H9 (cell line): Measurements from ENCODE around the gene PRKCB. TPM values are rescaled to one million over a fixed set of nuclear protein-coding genes. Genes with fewer than 3 reads are reported as not detected.

ENCODE experiments used
- DNase-seq: peaks from one replicate; pipeline ENCODE4 v3.0.0-alpha.2; 2017
- H2AFZ ChIP-seq: one replicate; pipeline ENCODE4 v1.6.1; 2013; ENCODE audit warnings: mild to moderate bottlenecking, low read length, control low read depth, moderate library complexity
- H2AK5ac ChIP-seq: 2 replicates; pipeline ENCODE4 v1.6.1; 2013; ENCODE audit warnings: low read length, control low read depth, mixed read lengths; ENCODE audit not compliant: insufficient read length
- H2BK120ac ChIP-seq: one replicate; pipeline ENCODE4 v1.6.1; 2013; ENCODE audit warnings: low read depth, mild to moderate bottlenecking, low read length, control low read depth, inconsistent platforms; ENCODE audit not compliant: poor library complexity, severe bottlenecking
- H2BK12ac ChIP-seq: 2 replicates; pipeline ENCODE4 v1.6.1; 2013; ENCODE audit warnings: low read length, control low read depth, mixed read lengths, low read depth; ENCODE audit not compliant: insufficient read length
- H2BK15ac ChIP-seq: 2 replicates; pipeline ENCODE4 v1.6.1; 2013; ENCODE audit warnings: low read depth, low read length, control low read depth
- H2BK20ac ChIP-seq: one replicate; pipeline ENCODE4 v1.6.1; 2013; ENCODE audit warnings: low read depth, mild to moderate bottlenecking, low read length, control low read depth, inconsistent platforms; ENCODE audit not compliant: poor library complexity, severe bottlenecking
- H2BK5ac ChIP-seq: 2 replicates; pipeline ENCODE4 v1.6.1; 2013; ENCODE audit warnings: low read length, control low read depth, mixed read lengths; ENCODE audit not compliant: insufficient read length
- H3K14ac ChIP-seq: 2 replicates; pipeline ENCODE4 v1.6.1; 2013; ENCODE audit warnings: low read length, control low read depth; ENCODE audit not compliant: insufficient read depth
- H3K18ac ChIP-seq: 2 replicates; pipeline ENCODE4 v1.6.1; 2013; ENCODE audit warnings: low read depth, mild to moderate bottlenecking, mixed read lengths, low read length, control low read depth; ENCODE audit not compliant: insufficient read length
- H3K23ac ChIP-seq: 2 replicates; pipeline ENCODE4 v1.6.1; 2013; ENCODE audit warnings: low read length, control low read depth, mixed read lengths, low read depth; ENCODE audit not compliant: insufficient read length
- H3K23me2 ChIP-seq: 2 replicates; pipeline ENCODE4 v1.6.1; 2013; ENCODE audit warnings: low read depth, mild to moderate bottlenecking, mixed read lengths, low read length, control low read depth; ENCODE audit not compliant: insufficient read length, poor library complexity, severe bottlenecking
- H3K27ac ChIP-seq: 2 replicates; pipeline ENCODE4 v1.5.1; 2013; ENCODE audit warnings: low read length, control low read depth, mixed read lengths, low read depth; ENCODE audit not compliant: insufficient read length
- H3K27me3 ChIP-seq: 2 replicates; pipeline ENCODE4 v1.6.1; 2013; ENCODE audit warnings: low read length, control low read depth, inconsistent platforms; ENCODE audit not compliant: insufficient read depth
- H3K4ac ChIP-seq: 2 replicates; pipeline ENCODE4 v1.6.1; 2013; ENCODE audit warnings: low read depth, mild to moderate bottlenecking, control low read depth, inconsistent platforms, low read length, moderate library complexity
- H3K4me1 ChIP-seq: 2 replicates; pipeline ENCODE4 v1.6.1; 2013; ENCODE audit warnings: low read length, control low read depth, inconsistent platforms; ENCODE audit not compliant: insufficient read depth
- H3K4me2 ChIP-seq: 2 replicates; pipeline ENCODE4 v1.6.1; 2013; ENCODE audit warnings: low read length, control low read depth, mixed read lengths; ENCODE audit not compliant: insufficient read length, insufficient read depth
- H3K56ac ChIP-seq: 2 replicates; pipeline ENCODE4 v1.6.1; 2013; ENCODE audit warnings: low read depth, mild to moderate bottlenecking, mixed read lengths, low read length, control low read depth; ENCODE audit not compliant: insufficient read length
- H3K79me1 ChIP-seq: 2 replicates; pipeline ENCODE4 v1.6.1; 2013; ENCODE audit warnings: low read depth, mild to moderate bottlenecking, moderate library complexity, low read length, control low read depth, inconsistent platforms; ENCODE audit not compliant: insufficient read depth, poor library complexity, severe bottlenecking
- H3K79me2 ChIP-seq: 2 replicates; pipeline ENCODE4 v1.6.1; 2013; ENCODE audit warnings: low read length, control low read depth, inconsistent platforms; ENCODE audit not compliant: insufficient read depth
- H3K9ac ChIP-seq: 2 replicates; pipeline ENCODE4 v1.6.1; 2013; ENCODE audit warnings: low read length, control low read depth, mixed read lengths; ENCODE audit not compliant: insufficient read length; ENCODE audit errors: extremely low read depth
- H3K9me3 ChIP-seq: one replicate; pipeline ENCODE4 v1.6.1; 2013; ENCODE audit warnings: low read depth, low read length, inconsistent platforms; ENCODE audit not compliant: control insufficient read depth
- H3T11ph ChIP-seq: one replicate; pipeline ENCODE4 v1.6.1; 2013; ENCODE audit warnings: mild to moderate bottlenecking, low read length, control low read depth, inconsistent platforms
- H4K20me1 ChIP-seq: one replicate; pipeline ENCODE4 v1.6.1; 2013; ENCODE audit not compliant: control insufficient read depth, insufficient read length, insufficient read depth
- H4K5ac ChIP-seq: 2 replicates; pipeline ENCODE4 v1.6.1; 2013; ENCODE audit warnings: low read depth, mild to moderate bottlenecking, mixed read lengths, low read length, control low read depth; ENCODE audit not compliant: insufficient read length
- H4K8ac ChIP-seq: replicated peaks from 2 replicates; pipeline ENCODE4 v1.6.1; 2013; ENCODE audit warnings: low read length, control low read depth, mixed read lengths, low read depth; ENCODE audit not compliant: insufficient read length
- H4K91ac ChIP-seq: 2 replicates; pipeline ENCODE4 v1.6.1; 2013; ENCODE audit warnings: low read depth, mild to moderate bottlenecking, moderate library complexity, mixed read lengths, low read length, control low read depth; ENCODE audit not compliant: insufficient read length
- H3K27ac Mint-ChIP-seq, 3 experiments: 2 replicates in 2 of 3; 3 replicates in 1 of 3; pipeline ENCODE4 v1.8.0; 2020 to 2021; ENCODE audit warnings: mixed read lengths in 3 of 3, mild to moderate bottlenecking in 1 of 3, moderate library complexity in 1 of 3
- H3K27me3 Mint-ChIP-seq: 2 replicates; pipeline ENCODE4 v1.8.0; 2021; ENCODE audit warnings: low read depth, mild to moderate bottlenecking, moderate library complexity, mixed read lengths
- H3K36me3 Mint-ChIP-seq, 3 experiments: 2 replicates in 2 of 3; 3 replicates in 1 of 3; pipeline ENCODE4 v1.8.0; 2020 to 2021; ENCODE audit warnings: low read depth in 3 of 3, mixed read lengths in 3 of 3; ENCODE audit not compliant: insufficient read depth in 1 of 3
- H3K4me1 Mint-ChIP-seq, 2 experiments: 2 replicates each; pipeline ENCODE4 v1.8.0; 2020; ENCODE audit warnings: mixed read lengths in 2 of 2
- H3K4me3 Mint-ChIP-seq, 2 experiments: 2 replicates in 1 of 2; 3 replicates in 1 of 2; pipeline ENCODE4 v1.8.0; 2020 to 2021; ENCODE audit warnings: mild to moderate bottlenecking in 2 of 2, mixed read lengths in 2 of 2, moderate library complexity in 1 of 2
- H3K9me3 Mint-ChIP-seq, 2 experiments: 2 replicates in 1 of 2; 3 replicates in 1 of 2; pipeline ENCODE4 v1.8.0; 2020; ENCODE audit warnings: mild to moderate bottlenecking in 2 of 2, mixed read lengths in 2 of 2, moderate library complexity in 1 of 2
- WGBS: extraction: QIAGEN DNeasy Blood & Tissue Kit; methylation state at CpG from one replicate; pipeline ENCODE4 v1.1.7; 2013; ENCODE audit warnings: missing lambda C conversion rate, low lambda C conversion rate, mixed read lengths; ENCODE audit not compliant: insufficient read length; ENCODE audit errors: extremely low coverage; 5-methylcytosine and 5-hydroxymethylcytosine counted together
- total RNA-seq: library from RNA; stranded (reverse); gene quantifications from 2 replicates; pipeline ENCODE4 v1.2.1, GENCODE V29; 2021
- TF ChIP-seq, protein P1 (sequence below): fragments of 200-600 bp; sonication (generic); conservative IDR thresholded peaks from 3 replicates; pipeline ENCODE4 v1.8.0; 2021; ENCODE audit warnings: antibody characterized with exemption, mild to moderate bottlenecking

Gene PRKCB
- total RNA-seq, 1 experiment from 2014 or later = 7.0 TPM

DNA sequence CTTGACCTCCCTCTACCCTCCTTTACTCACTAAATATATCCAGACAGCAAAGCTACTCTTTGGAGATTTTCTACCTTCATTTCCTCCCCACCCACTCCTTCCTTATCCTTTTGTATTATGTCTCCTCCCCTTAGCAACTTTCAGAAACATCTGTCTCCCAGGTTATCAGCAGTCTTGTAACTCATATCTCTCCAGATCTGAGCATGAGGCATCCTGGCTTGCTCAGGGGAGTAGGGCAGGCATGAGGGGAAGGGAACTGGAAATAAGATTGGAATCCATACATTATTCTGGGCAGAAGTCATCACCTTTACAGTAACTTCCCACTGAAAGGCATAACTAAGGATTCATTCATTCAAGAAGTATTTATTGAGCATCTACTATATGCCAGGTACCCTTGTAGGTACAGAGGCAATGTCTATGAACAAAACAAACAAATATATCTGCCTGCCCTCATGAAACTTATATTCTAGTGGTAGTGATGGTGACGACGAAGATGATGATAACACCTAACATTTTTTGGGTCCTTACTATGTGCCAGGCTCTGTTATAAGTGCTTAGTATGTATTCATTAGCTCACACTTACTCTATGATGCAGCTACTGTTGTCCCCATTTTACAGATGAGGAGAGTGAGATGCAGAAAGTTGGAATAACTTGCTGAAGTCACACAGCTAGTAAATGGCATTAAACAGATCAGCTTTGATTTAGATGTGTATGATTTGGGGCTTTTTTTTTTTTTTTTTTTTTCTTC, 296.4 kb downstream of the PRKCB start:
- Histone ChIP-seq H3K9me3 (no peaks in the 10 kb centered on the region), H3K23me2 (no peaks in the 10 kb centered on the region), H2AFZ (no peak overlapping the region), H3T11ph (no peak overlapping the region), H2BK5ac (no peak overlapping the region), H2BK15ac (no peak overlapping the region), H3K14ac (no peak overlapping the region), H3K23ac (no peak overlapping the region), H4K20me1 (peaks cover 2% of the 10 kb centered on the region), H4K5ac (no peak overlapping the region), H4K91ac (no peak overlapping the region), H4K8ac (no peak overlapping the region), H3K9ac (no peak overlapping the region), H3K4ac (no peak overlapping the region), H2BK20ac (no peak overlapping the region), H3K18ac (no peak overlapping the region), H2BK12ac (no peak overlapping the region), H2BK120ac (no peak overlapping the region), H2AK5ac (no peak overlapping the region), H3K79me1 (no peaks in the 10 kb centered on the region), H3K4me1 (peaks cover 19% of the 10 kb centered on the region), H3K27me3 (no peaks in the 10 kb centered on the region), H3K79me2 (no peaks in the 10 kb centered on the region), H3K56ac (no peak overlapping the region), H3K4me2 (no peak overlapping the region), H3K27ac (no peak overlapping the region)
- WGBS = no CpG with 5 or more reads among the region's 2 CpGs
- Mint-ChIP-seq H3K9me3 (no peaks in the 10 kb centered on the region), H3K4me3 (no peak overlapping the region), H3K4me1 (peaks cover 32 to 39% of the 10 kb centered on the region in 2 experiments), H3K27me3 (no peaks in the 10 kb centered on the region), H3K27ac (peak overlapping the region in 1 of 3 experiments; percentile 1; a peak in 2 of 7 replicates), H3K36me3 (no peaks in the 10 kb centered on the region)
- DNase-seq = no peak
- TF ChIP-seq, protein P1, sequence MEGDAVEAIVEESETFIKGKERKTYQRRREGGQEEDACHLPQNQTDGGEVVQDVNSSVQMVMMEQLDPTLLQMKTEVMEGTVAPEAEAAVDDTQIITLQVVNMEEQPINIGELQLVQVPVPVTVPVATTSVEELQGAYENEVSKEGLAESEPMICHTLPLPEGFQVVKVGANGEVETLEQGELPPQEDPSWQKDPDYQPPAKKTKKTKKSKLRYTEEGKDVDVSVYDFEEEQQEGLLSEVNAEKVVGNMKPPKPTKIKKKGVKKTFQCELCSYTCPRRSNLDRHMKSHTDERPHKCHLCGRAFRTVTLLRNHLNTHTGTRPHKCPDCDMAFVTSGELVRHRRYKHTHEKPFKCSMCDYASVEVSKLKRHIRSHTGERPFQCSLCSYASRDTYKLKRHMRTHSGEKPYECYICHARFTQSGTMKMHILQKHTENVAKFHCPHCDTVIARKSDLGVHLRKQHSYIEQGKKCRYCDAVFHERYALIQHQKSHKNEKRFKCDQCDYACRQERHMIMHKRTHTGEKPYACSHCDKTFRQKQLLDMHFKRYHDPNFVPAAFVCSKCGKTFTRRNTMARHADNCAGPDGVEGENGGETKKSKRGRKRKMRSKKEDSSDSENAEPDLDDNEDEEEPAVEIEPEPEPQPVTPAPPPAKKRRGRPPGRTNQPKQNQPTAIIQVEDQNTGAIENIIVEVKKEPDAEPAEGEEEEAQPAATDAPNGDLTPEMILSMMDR = no peak
